ENCODE data around the gene CASP2.

Gene CASP2

GRCh38 chr7:143352531-143353002 is 64.4 kb downstream of the CASP2 start:
- Histone ChIP-seq H2AFZ (ENCODE audit: low read length, unreplicated experiment) (no peak overlapping the region), H3K27me3 (ENCODE audit: insufficient read depth, low read length) (peaks cover 22% of the 10 kb centered on the region), H3K27ac (ENCODE audit: low read depth, low read length) (no peak overlapping the region), H3K36me3 (ENCODE audit: insufficient read depth, low read length) (no peaks in the 10 kb centered on the region), H3K4me3 (ENCODE audit: low read depth, low read length) (no peak overlapping the region), H3K4me1 (ENCODE audit: control insufficient read depth, insufficient read depth, low read length, unreplicated experiment) (no peaks in the 10 kb centered on the region), H3K79me2 (ENCODE audit: control insufficient read depth, insufficient read depth, low read length, unreplicated experiment) (no peaks in the 10 kb centered on the region)

GRCh38 chr7:143354376-143354775 is 66.2 kb downstream of the CASP2 start:
- no peak overlapping the region for H3K4me3 ChIP-seq (ENCODE audit: low read depth, low read length)
- no peak overlapping the region for H2AFZ ChIP-seq (ENCODE audit: low read length, unreplicated experiment)
- no peaks in the 10 kb centered on the region for H3K79me2 ChIP-seq (ENCODE audit: control insufficient read depth, insufficient read depth, low read length, unreplicated experiment)
- H3K4me1 ChIP-seq (ENCODE audit: control insufficient read depth, insufficient read depth, low read length, unreplicated experiment) = no peaks in the 10 kb centered on the region
- no peaks in the 10 kb centered on the region for H3K36me3 ChIP-seq (ENCODE audit: insufficient read depth, low read length)
- no peak overlapping the region for H3K27ac ChIP-seq (ENCODE audit: low read depth, low read length)
- peaks cover 13% of the 10 kb centered on the region for H3K27me3 ChIP-seq (ENCODE audit: insufficient read depth, low read length)

GRCh38 chr7:143354965-143355364 is 66.8 kb downstream of the CASP2 start:
- Histone ChIP-seq H3K36me3 (ENCODE audit: insufficient read depth, low read length) (no peaks in the 10 kb centered on the region), H3K4me3 (ENCODE audit: low read depth, low read length) (no peak overlapping the region), H3K79me2 (ENCODE audit: control insufficient read depth, insufficient read depth, low read length, unreplicated experiment) (no peaks in the 10 kb centered on the region), H3K4me1 (ENCODE audit: control insufficient read depth, insufficient read depth, low read length, unreplicated experiment) (no peaks in the 10 kb centered on the region), H3K27ac (ENCODE audit: low read depth, low read length) (no peak overlapping the region), H3K27me3 (ENCODE audit: insufficient read depth, low read length) (peaks cover 13% of the 10 kb centered on the region; the same call in 1 of the 2 replicates), H2AFZ (ENCODE audit: low read length, unreplicated experiment) (no peak overlapping the region)

GRCh38 chr7:143355450-143356385 is 67.6 kb downstream of the CASP2 start:
- Histone ChIP-seq H3K4me3 (ENCODE audit: low read depth, low read length) (no peak overlapping the region), H3K79me2 (ENCODE audit: control insufficient read depth, insufficient read depth, low read length, unreplicated experiment) (no peaks in the 10 kb centered on the region), H3K27ac (ENCODE audit: low read depth, low read length) (no peak overlapping the region), H3K27me3 (ENCODE audit: insufficient read depth, low read length) (peaks cover 15% of the 10 kb centered on the region), H3K4me1 (ENCODE audit: control insufficient read depth, insufficient read depth, low read length, unreplicated experiment) (no peaks in the 10 kb centered on the region), H2AFZ (ENCODE audit: low read length, unreplicated experiment) (no peak overlapping the region), H3K36me3 (ENCODE audit: insufficient read depth, low read length) (no peaks in the 10 kb centered on the region)

- H2AFZ ChIP-seq (ENCODE audit: low read length, unreplicated experiment) = no peak overlapping the region
- H3K4me1 ChIP-seq (ENCODE audit: control insufficient read depth, insufficient read depth, low read length, unreplicated experiment) = no peaks in the 10 kb centered on the region
- no peak overlapping the region for H3K27ac ChIP-seq (ENCODE audit: low read depth, low read length)
- no peaks in the 10 kb centered on the region for H3K79me2 ChIP-seq (ENCODE audit: control insufficient read depth, insufficient read depth, low read length, unreplicated experiment)
- H3K27me3 ChIP-seq (ENCODE audit: insufficient read depth, low read length) = peaks cover 23% of the 10 kb centered on the region
- H3K4me3 ChIP-seq (ENCODE audit: low read depth, low read length) = no peak overlapping the region
- no peaks in the 10 kb centered on the region for H3K36me3 ChIP-seq (ENCODE audit: insufficient read depth, low read length)
These were observed 68.4 kb downstream of the CASP2 start for GRCh38 chr7:143356414-143357050.

Measured in ACC112 (cell line).